IMR-90 (cell line): ENCODE measurements around the gene HES6. TPM values are rescaled to one million over a fixed set of nuclear protein-coding genes. Genes with fewer than 3 reads are reported as not detected.

Experiments used
- ATAC-seq: fragments of 200-7000 bp; cut with Tn5 transposase; 2 replicates; pipeline ENCODE4 v1.9.1; 2020; ENCODE audit warnings: low read depth, mild to moderate bottlenecking, moderate library complexity
- BruUV-seq: library from RNA; stranded (reverse); fragments of 400-500 nt; replicated peaks from 2 replicates; lab custom pipeline; 2021; lab: Mats Ljungman, UMichigan
- CTCF ChIA-PET: fragments of 300-600 bp; formaldehyde crosslinking; extraction: SDS; loops from one replicate; lab custom pipeline; 2021; ENCODE audit warnings: antibody characterized with exemption; lab: Yijun Ruan, JAX
- POLR2A ChIA-PET: fragments of 300-600 bp; sonication (Branson Sonifier 250); formaldehyde crosslinking; loops from one replicate; lab custom pipeline; 2022; ENCODE audit warnings: antibody characterized with exemption; ENCODE audit not compliant: unreplicated experiment; lab: Charles Lee
- DNase-seq: peaks from one replicate; pipeline ENCODE4 v3.0.0; 2013
- H2AFZ ChIP-seq: replicated peaks from 2 replicates; pipeline ENCODE3; 2013; ENCODE audit warnings: low read length, mild to moderate bottlenecking; ENCODE audit not compliant: poor library complexity
- H2AK5ac ChIP-seq: 2 replicates; pipeline ENCODE4 v1.6.1; 2013; ENCODE audit warnings: low read depth, low read length, inconsistent platforms
- H2AK9ac ChIP-seq: replicated peaks from 2 replicates; pipeline ENCODE3; 2013; ENCODE audit warnings: mild to moderate bottlenecking, low read depth, low read length, moderate library complexity; ENCODE audit not compliant: poor library complexity
- H2BK120ac ChIP-seq: 2 replicates; pipeline ENCODE4 v1.6.1; 2013; ENCODE audit warnings: low read depth, low read length, inconsistent platforms
- H2BK15ac ChIP-seq: 3 replicates; pipeline ENCODE4 v1.6.1; 2013; ENCODE audit warnings: low read depth, low read length, inconsistent platforms
- H2BK20ac ChIP-seq: 2 replicates; pipeline ENCODE4 v1.6.1; 2013; ENCODE audit warnings: low read depth, mild to moderate bottlenecking, inconsistent platforms, low read length, moderate library complexity
- H2BK5ac ChIP-seq: 2 replicates; pipeline ENCODE4 v1.6.1; 2013; ENCODE audit warnings: mild to moderate bottlenecking, low read depth, low read length, inconsistent platforms; ENCODE audit not compliant: poor library complexity, severe bottlenecking
- H3K14ac ChIP-seq: replicated peaks from 2 replicates; pipeline ENCODE4 v1.6.1; 2013; ENCODE audit warnings: low read depth, low read length, inconsistent platforms
- H3K18ac ChIP-seq: 2 replicates; pipeline ENCODE4 v1.6.1; 2013; ENCODE audit warnings: low read depth, low read length, control low read depth
- H3K23ac ChIP-seq: 2 replicates; pipeline ENCODE4 v1.6.1; 2013; ENCODE audit warnings: low read depth, low read length, inconsistent platforms
- H3K27ac ChIP-seq: 2 replicates; pipeline ENCODE4 v1.5.1; 2013; ENCODE audit warnings: mild to moderate bottlenecking, control low read depth, low read length; ENCODE audit not compliant: insufficient read depth
- H3K27me3 ChIP-seq: 2 replicates; pipeline ENCODE4 v1.6.1; 2013; ENCODE audit warnings: low read length; ENCODE audit not compliant: control insufficient read depth, insufficient read depth
- H3K36me3 ChIP-seq: 2 replicates; pipeline ENCODE4 v1.6.1; 2013; ENCODE audit warnings: low read length, mixed read lengths; ENCODE audit not compliant: control insufficient read depth, insufficient read depth
- H3K4ac ChIP-seq: 2 replicates; pipeline ENCODE4 v1.6.1; 2013; ENCODE audit warnings: low read depth, low read length, inconsistent platforms
- H3K4me1 ChIP-seq: 2 replicates; pipeline ENCODE4 v1.6.1; 2013; ENCODE audit warnings: low read length, mixed read lengths; ENCODE audit not compliant: control insufficient read depth, insufficient read depth
- H3K4me2 ChIP-seq: 2 replicates; pipeline ENCODE4 v1.6.1; 2013; ENCODE audit warnings: low read depth, mild to moderate bottlenecking, control low read depth, low read length, moderate library complexity
- H3K4me3 ChIP-seq: 2 replicates; pipeline ENCODE4 v1.5.1; 2013; ENCODE audit warnings: low read depth, mild to moderate bottlenecking, control low read depth, low read length, moderate library complexity; ENCODE audit not compliant: insufficient read depth
- H3K56ac ChIP-seq: 2 replicates; pipeline ENCODE4 v1.6.1; 2013; ENCODE audit warnings: low read length, inconsistent platforms; ENCODE audit not compliant: insufficient read depth; ENCODE audit errors: extremely low read depth
- H3K79me1 ChIP-seq, 2 experiments: 2 replicates each; pipeline ENCODE4 v1.6.1; 2013; ENCODE audit warnings: low read length in 2 of 2, inconsistent platforms in 1 of 2, low read depth in 1 of 2
- H3K9ac ChIP-seq: 2 replicates; pipeline ENCODE4 v1.6.1; 2013; ENCODE audit warnings: low read depth, low read length, control low read depth
- H3K9me1 ChIP-seq: 2 replicates; pipeline ENCODE4 v1.6.1; 2013; ENCODE audit warnings: low read length, inconsistent platforms; ENCODE audit not compliant: insufficient read depth
- H3K9me3 ChIP-seq: 2 replicates; pipeline ENCODE4 v1.6.1; 2013; ENCODE audit warnings: low read length; ENCODE audit not compliant: control insufficient read depth, insufficient read depth
- H4K20me1 ChIP-seq: 2 replicates; pipeline ENCODE4 v1.6.1; 2013; ENCODE audit warnings: low read length, inconsistent platforms; ENCODE audit not compliant: insufficient read depth
- H4K5ac ChIP-seq: 2 replicates; pipeline ENCODE4 v1.6.1; 2013; ENCODE audit warnings: mild to moderate bottlenecking, low read depth, low read length, control low read depth
- H4K8ac ChIP-seq, 2 experiments: 2 replicates each; pipeline ENCODE4 v1.6.1; 2013; ENCODE audit warnings: low read depth in 2 of 2, low read length in 2 of 2, control low read depth in 1 of 2, inconsistent platforms in 1 of 2
- H4K91ac ChIP-seq: 2 replicates; pipeline ENCODE4 v1.6.1; 2013; ENCODE audit warnings: low read depth, low read length, inconsistent platforms; ENCODE audit not compliant: insufficient read depth
- CEBPB ChIP-seq: IDR thresholded peaks from 2 replicates; pipeline ENCODE4 v1.6.1; 2012; ENCODE audit warnings: low read depth, low read length, improper control_type of control experiment
- RAD21 ChIP-seq: IDR thresholded peaks from 2 replicates; pipeline ENCODE4 v1.6.1; 2012; ENCODE audit warnings: low read length, improper control_type of control experiment
- WGBS, 2 experiments: methylation state at CpG; one replicate each; pipeline versions ENCODE4 v1.1.5 to v1.1.7; 2013; ENCODE audit warnings: missing lambda C conversion rate in 2 of 2; ENCODE audit not compliant: insufficient read length in 1 of 2; ENCODE audit errors: extremely low coverage in 2 of 2; 5-methylcytosine and 5-hydroxymethylcytosine counted together
- dilution Hi-C: fragments of 300-500 bp; cut with HindIII; formaldehyde crosslinking; loops from one replicate; pipeline ENCODE4 v1.14.3; 2018; ENCODE audit warnings: low sequenced_read_pairs; ENCODE audit not compliant: unreplicated experiment
- in situ Hi-C: fragments of 300-500 bp; cut with MboI; formaldehyde crosslinking; loops from 3 replicates; pipeline ENCODE4 v1.14.3; 2019; ENCODE audit warnings: low sequenced_read_pairs, inconsistent platforms, mixed read lengths
- intact Hi-C: fragments of 100-400 bp; cut with micrococcal nuclease; formaldehyde crosslinking; loops from 2 replicates; pipeline ENCODE4 v1.10.0; 2022
- polyA plus RNA-seq, 3 experiments: library from polyadenylated mRNA; depleted of rRNA; stranded (reverse); fragments of >200 nt; gene quantifications; 2 replicates each; pipeline ENCODE4 v1.2.3, GENCODE V29; 2012; ENCODE audit warnings: low replicate concordance in 1 of 3
- total RNA-seq: library from RNA; depleted of rRNA; stranded (reverse); fragments of >200 nt; gene quantifications from 2 replicates; pipeline ENCODE4 v1.2.3, GENCODE V29; 2012

Gene HES6
- total and polyA plus RNA-seq, 2 of the 4 experiments (the other 2 are of a cell fraction) = 1.3 to 3.3 TPM

GRCh38 chr2:238247002-238247822 is 7.4 kb upstream of the HES6 start:
- no peak overlapping the region for H2AK5ac ChIP-seq
- H4K5ac ChIP-seq = no peak overlapping the region
- no peak overlapping the region for H3K9ac ChIP-seq
- DNase-seq (no peak), ATAC-seq (no peak)
- no peak overlapping the region for H2AK9ac ChIP-seq
- H3K23ac ChIP-seq = no peak overlapping the region
- H3K27me3 ChIP-seq = no peaks in the 10 kb centered on the region
- no peak overlapping the region for H3K27ac ChIP-seq
- H3K79me1 ChIP-seq = no peaks in the 10 kb centered on the region
- no peaks in the 10 kb centered on the region for H3K9me1 ChIP-seq
- no peak overlapping the region for H2BK5ac ChIP-seq
- in situ Hi-C loops (no loop called here), intact Hi-C loops (no loop called here), dilution Hi-C loops (no loop called here)
- H4K91ac ChIP-seq = no peak overlapping the region; the same call in 1 of the 2 replicates
- CTCF ChIA-PET = no interaction called here
- H3K56ac ChIP-seq = no peak overlapping the region
- H3K4me1 ChIP-seq = no peaks in the 10 kb centered on the region
- H4K20me1 ChIP-seq = no peaks in the 10 kb centered on the region
- no peak overlapping the region for H3K4me2 ChIP-seq
- no peak overlapping the region for H3K4ac ChIP-seq
- H4K8ac ChIP-seq = no peak overlapping the region
- no peak overlapping the region for H3K4me3 ChIP-seq
- TF ChIP-seq CEBPB = peak; percentile 77
- no peak for TF ChIP-seq RAD21
- no peak overlapping the region for H2AFZ ChIP-seq
- no peak overlapping the region for H2BK120ac ChIP-seq
- no peak overlapping the region for H2BK20ac ChIP-seq
- no peak overlapping the region for H3K14ac ChIP-seq
- no peak overlapping the region for H2BK15ac ChIP-seq
- no peak overlapping the region for H3K18ac ChIP-seq
- 92% methylated on average over 10 of the region's 13 CpGs; no CpG with 5 or more reads in 1 of the 2 experiments for WGBS, 2 experiments
- no peaks in the 10 kb centered on the region for H3K9me3 ChIP-seq
- POLR2A ChIA-PET = no interaction called here
- BruUV-seq = no TSS peak
- H3K36me3 ChIP-seq = peaks cover 11% of the 10 kb centered on the region
